22Rv1 (cell line): ENCODE measurements around the gene UBAC1.

Source experiments
- ZFX ChIP-seq: fragments of 450-650 bp; IDR thresholded peaks from 2 replicates; pipeline ENCODE4 v1.6.1; 2017; ENCODE audit warnings: antibody characterized with exemption, borderline replicate concordance
- TF ChIP-seq, protein P1 (sequence below): fragments of 450-650 bp; IDR thresholded peaks from 2 replicates; pipeline ENCODE4 v1.5.1; 2017; ENCODE audit warnings: mild to moderate bottlenecking

- TF ChIP-seq, protein P1, sequence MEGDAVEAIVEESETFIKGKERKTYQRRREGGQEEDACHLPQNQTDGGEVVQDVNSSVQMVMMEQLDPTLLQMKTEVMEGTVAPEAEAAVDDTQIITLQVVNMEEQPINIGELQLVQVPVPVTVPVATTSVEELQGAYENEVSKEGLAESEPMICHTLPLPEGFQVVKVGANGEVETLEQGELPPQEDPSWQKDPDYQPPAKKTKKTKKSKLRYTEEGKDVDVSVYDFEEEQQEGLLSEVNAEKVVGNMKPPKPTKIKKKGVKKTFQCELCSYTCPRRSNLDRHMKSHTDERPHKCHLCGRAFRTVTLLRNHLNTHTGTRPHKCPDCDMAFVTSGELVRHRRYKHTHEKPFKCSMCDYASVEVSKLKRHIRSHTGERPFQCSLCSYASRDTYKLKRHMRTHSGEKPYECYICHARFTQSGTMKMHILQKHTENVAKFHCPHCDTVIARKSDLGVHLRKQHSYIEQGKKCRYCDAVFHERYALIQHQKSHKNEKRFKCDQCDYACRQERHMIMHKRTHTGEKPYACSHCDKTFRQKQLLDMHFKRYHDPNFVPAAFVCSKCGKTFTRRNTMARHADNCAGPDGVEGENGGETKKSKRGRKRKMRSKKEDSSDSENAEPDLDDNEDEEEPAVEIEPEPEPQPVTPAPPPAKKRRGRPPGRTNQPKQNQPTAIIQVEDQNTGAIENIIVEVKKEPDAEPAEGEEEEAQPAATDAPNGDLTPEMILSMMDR = no peak
- TF ChIP-seq ZFX = no peak
These were observed 65.8 kb downstream of the UBAC1 start for GRCh38 chr9:135895202-135895848.
